ENCODE measurements around the gene TATDN2.
"Not testable (repeated sequence)": the region's sequence is repeated elsewhere in the genome, so short reads cannot be mapped to it uniquely, and the experiment has no call there.

Gene TATDN2

DNA sequence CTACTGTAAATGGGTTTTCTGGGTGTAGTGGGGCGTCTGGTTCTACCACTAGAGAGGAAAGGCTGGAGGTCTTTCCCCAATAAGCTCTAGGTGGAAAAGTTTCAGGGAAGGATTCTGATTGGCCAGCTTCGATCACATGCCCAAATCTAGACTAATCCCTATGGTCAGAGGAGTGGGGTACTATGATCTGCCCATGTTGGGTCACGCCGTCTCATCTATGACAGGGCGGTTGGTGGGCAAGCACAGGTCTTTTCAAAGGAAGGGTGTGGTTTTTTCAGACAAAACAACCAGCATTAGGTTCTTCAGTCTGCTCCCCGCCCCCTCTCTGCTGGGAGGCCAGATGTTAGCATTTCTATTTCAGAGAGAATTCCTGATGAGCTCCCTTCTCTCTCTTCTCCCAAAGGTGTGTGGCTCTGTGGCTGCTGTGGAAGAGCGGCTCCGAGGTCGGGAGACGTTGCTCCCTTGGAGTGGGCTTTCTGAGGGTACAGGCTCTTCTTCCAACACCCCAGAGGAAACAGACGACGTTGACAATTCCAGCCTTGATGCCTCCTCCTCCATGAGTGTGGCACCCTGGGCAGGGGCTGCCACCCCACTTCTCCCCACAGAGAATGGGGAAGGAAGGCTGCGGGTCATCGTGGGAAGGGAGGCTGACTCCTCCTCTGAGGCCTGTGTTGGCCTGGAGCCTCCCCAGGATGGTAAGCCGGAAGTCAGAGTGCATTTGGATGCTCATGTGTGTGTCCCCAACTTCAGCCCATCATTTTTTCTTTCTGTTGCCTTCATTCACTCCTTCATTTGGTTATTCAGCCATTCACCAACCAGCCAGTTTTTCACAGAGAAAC lies 9.7 kb upstream of the TATDN2 start:
- DNase-seq = peak; percentile 25 to 36

- no peak for DNase-seq
Measured at GRCh38 chr3:10240799-10241198, 7.5 kb upstream of the TATDN2 start.

DNA sequence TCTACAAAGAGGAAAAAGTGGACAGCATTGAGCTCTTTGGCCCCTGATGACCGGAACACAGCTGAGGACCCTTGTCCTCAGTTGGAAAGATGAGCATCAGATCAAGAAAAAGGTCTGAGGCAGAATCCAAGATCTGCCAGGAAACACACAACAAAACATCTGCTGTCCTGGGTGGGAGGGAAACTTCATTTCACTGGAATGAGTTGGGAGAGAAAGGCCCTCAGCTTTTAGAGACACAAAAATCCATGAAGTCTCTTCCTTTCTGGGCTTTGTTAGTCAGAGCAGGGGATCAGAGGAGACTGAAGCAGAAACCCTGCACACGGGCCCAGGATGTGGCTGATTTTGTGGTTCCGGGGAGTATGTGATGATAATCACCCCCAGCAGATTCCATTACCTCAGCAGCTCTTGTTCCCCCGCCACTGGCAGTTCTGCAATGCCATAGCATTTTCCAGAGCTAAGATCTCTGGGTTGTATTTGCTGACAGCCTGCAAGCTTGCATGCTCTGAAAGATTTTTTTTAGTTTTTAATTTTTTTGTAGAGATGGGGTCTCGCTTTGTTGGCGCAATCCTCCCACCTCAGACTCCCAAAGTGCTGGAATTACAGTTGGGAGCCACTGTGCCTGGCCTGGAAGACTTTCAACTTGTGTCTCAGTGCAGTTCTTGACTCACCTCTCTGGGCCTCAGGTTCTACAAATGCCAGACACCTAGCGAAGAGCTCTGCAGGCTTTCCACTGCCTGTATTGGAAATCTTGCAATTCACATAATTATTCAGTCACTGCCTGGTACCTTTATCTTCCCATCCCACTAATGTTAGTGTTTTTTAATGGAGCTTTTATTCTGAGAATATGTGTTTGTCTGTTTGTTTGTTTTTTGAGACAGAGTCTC lies 5.8 kb upstream of the TATDN2 start:
- peak; percentile 75 to 83 for DNase-seq

DNA sequence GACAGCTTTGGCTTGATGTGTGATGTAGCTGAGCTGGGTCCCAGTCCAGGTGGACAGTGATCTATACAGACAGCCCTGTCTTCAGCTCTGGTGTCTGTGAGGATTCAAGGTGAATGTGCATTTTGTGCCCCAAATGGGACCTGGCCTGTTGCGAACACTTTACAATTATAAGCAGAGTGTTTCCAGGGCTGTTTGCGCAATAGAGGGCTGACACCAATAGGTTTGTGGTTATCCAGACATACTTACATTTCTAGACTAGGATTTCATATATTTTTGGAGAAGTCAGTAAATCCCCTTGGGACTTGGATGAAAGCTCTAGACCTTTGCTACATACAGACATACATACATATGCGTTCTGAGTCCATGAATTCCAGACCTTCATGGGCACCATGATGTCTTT lies 4.2 kb upstream of the TATDN2 start:
- DNase-seq = no peak

GRCh38 chr3:10245081-10245712 lies 3.1 kb upstream of the TATDN2 start:
- no peak for DNase-seq

DNA sequence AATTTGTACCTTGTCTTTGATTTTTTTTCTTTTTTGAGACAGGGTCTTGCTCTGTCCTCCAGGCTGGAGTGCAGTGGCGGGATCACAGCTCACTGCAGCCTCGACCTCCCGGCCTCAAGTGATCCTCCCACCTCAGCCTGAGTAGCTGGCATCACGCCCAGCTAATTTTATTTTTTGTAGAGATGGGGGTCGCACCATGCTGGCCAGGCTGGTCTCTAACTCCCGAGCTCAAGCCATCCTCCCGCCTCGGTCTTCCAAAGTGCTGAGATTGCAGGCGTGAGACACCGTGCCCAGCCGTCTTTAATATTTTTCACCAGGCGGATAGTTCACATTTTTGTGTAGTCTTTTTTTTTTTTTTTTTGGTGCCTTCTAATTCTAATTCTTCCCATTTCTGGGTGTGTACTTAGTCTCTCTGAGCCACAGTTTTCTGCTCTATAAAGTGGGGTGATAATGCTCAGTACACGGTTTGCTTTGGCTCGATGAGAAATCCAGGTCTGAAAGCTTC lies 528 bp upstream of the TATDN2 start:
- no peak for DNase-seq

GRCh38 chr3:10248984-10249748 lies 907 bp downstream of the TATDN2 start:
- peak; percentile 80 to 84 for DNase-seq

DNA sequence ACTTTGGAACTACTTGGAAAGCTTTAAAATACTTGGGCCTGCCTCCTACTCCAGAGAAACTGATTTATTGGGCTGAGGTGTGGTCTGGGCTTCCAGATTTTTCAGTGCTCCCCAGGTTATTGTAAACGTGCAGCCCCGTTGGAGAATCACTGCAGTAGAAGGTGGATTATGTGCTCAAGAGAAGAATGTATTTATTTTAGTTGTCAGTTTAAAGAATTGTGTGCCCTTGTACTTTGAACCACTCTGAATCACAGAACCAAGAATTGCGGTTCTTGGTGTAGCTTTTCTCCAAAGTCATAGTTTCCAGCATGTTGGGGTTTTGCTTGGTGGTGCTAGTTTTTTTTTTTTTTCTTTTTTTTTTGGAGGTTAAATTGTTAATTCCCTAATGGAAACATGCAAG lies 1.6 kb downstream of the TATDN2 start:
- DNase-seq = no peak

GRCh38 chr3:10251006-10251405 lies 2.7 kb downstream of the TATDN2 start:
- DNase-seq = no peak

DNA sequence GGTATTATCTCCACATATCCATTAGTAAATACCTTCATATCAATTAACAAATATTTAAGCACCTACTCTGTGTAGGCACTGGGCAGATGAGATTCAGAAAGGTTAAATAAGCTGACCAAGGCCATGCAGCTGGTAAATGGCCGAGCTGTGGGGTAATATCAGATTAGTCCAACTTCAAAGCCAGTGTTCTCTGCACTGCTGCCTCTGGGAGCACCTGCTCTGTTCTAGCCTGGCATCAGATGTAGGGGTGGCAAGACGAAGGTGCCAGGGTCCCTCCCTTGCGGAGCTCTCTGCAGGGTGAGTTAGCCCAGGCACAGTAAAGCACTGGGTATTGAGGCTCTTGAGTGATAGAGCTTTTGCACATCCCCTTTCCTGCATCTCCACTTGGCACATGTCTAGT lies 5.5 kb downstream of the TATDN2 start:
- no peak for DNase-seq

GRCh38 chr3:10255835-10256234 lies 7.6 kb downstream of the TATDN2 start:
- no peak for DNase-seq

GRCh38 chr3:10259036-10259435 lies 10.8 kb downstream of the TATDN2 start:
- DNase-seq = no peak

- no peak for DNase-seq
Measured at GRCh38 chr3:10259798-10260197, 11.5 kb downstream of the TATDN2 start.

DNA sequence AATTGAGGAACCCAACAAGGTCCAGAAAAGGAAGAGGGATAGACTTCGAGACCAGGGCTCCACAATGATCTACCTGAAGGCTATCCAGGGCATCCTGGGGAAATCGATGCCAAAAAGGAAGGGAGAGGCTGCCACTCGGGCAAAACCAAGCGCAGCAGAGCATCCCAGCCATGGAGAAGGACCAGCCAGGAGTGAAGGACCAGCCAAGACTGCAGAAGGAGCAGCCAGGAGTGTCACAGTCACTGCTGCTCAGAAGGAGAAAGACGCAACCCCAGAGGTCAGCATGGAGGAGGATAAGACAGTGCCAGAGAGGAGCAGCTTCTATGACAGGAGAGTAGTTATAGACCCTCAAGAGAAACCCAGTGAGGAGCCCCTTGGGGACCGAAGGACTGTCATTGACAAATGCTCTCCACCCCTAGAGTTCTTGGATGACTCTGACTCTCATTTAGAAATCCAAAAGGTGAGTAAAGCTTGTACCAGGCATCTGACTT lies 12.0 kb downstream of the TATDN2 start:
- no peak for DNase-seq

GRCh38 chr3:10262027-10262426 lies 13.8 kb downstream of the TATDN2 start:
- no peak for DNase-seq

DNA sequence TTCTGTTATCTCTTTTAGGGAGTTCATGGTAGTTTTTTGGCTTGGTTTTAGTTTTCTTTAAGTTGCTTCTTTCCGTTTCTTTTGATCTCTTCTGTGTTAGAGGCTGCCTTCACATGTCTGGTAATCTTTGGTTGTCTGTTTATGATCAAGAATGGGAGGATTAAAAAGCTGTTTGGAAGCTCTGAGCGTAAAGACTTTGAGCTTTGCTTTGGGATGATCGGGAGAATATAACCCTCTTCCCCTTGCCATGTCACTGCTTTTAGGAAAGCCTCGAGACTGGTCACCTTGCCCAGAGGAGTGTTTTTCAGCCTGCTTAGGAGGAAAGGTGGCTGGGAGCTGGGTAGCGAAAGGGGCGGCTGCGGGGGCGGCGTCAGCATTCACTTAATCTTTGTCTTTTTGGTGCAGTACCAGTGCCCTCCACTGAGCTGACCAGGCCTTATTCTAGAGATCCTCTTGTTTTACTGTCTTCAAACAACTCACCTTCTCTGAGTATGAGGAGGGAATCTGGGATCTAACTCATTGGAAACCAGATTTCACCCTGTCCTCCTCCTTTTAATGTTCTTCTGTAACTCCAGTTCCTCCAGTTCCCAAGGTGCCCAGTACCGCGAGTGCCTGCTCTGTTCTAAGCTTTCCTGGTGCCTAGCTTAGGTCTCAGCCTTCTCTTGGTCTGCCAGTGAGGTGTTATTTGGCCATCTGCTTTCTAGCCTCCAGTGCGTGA lies 15.5 kb downstream of the TATDN2 start:
- DNase-seq = peak; percentile 75 to 79

DNA sequence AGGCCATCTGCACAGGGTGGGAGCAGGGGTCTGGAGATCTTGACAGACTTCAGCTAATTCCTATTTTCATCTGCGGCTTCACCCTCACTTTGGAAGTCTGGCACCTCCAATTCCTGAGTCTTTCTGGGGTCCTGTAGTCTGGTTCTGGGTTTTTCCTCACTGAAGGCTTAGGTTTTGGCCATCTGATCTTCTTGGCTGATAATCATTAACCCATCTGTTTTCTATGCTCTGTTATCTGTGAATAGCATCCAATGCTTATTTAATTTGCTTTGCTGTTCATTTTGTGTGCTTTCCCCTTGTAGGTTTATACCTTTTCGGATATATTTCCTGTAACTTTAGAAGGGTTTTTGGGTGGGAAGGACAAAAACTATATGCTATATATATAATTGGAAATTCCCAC lies 17.6 kb downstream of the TATDN2 start:
- no peak for DNase-seq

- DNase-seq = not testable (repeated sequence)
Measured at GRCh38 chr3:10266936-10267335, 18.7 kb downstream of the TATDN2 start.

- no peak for DNase-seq
Measured at GRCh38 chr3:10268116-10268515, 19.9 kb downstream of the TATDN2 start.

DNA sequence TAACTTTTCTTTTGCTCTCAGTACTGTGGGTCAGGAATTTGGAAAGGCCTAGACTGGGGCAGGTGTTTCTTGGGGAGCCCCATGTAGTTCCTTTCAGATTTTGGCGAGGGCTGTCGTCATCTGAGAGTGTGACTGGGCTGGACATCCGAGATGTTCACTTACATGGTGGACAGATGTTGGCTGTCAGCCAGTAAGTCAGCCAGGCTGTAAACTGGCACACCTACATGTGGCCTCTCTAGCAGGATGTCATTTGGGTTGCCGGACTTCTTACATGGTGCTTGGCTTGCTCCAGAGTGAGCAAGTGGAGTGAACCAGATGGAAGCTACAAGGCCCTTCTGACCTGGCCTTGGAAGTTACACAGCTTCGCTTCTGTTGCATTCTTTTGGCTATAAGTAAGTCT lies 20.7 kb downstream of the TATDN2 start:
- no peak for DNase-seq

DNA sequence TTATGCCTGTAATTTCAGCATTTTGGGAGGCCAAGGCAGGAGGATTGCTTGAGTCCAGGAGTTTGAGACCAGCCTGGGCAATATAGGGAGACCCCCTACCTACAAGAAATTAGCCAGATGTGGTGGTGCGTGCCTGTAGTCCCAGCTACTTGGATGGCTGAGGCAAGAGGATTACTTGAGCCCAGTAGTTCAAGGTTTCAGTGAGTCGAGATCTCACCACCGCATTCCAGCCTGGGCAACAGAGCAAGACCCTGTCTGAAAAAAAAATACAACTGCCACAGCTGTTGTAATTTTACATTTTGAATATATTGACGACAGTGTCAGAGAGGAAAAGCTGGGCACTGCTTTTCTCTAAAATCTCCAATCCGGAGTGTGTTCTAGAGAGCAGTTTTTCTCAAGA lies 21.2 kb downstream of the TATDN2 start:
- no peak for DNase-seq

GRCh38 chr3:10272476-10272875 lies 24.2 kb downstream of the TATDN2 start:
- DNase-seq = not testable (repeated sequence)
